Hindlimb muscle (tissue), 1 donor: ENCODE results near the gene BLOC1S4. TPM values are rescaled to one million over a fixed set of nuclear protein-coding genes. Genes with fewer than 3 reads are reported as not detected.
"Not testable (repeated sequence)": the region's sequence is repeated elsewhere in the genome, so short reads cannot be mapped to it uniquely, and the experiment has no call there.

Source experiments
- DNase-seq: peaks from one replicate; pipeline ENCODE4 v3.0.0-alpha.2; 2013
- polyA plus RNA-seq: library from polyadenylated mRNA; unstranded; fragments of 120-200 nt; gene quantifications from one replicate; pipeline ENCODE4 v1.2.1, GENCODE V29; 2013; ENCODE audit not compliant: insufficient read length

The BLOC1S4 gene
- 8.5 TPM for polyA plus RNA-seq

- peak; percentile 96 for DNase-seq
These were observed at the start of gene BLOC1S4 for GRCh38 chr4:6716018-6716911. Gene BLOC1S4, plus strand, starts transcription at chr4:6716174. Its CDS starts 36 bp downstream, at chr4:6716210.

- no peak for DNase-seq
These were observed 47.6 kb upstream of the BLOC1S4 start for GRCh38 chr4:6668391-6668790.

GRCh38 chr4:6671648-6672047 is 44.3 kb upstream of the BLOC1S4 start:
- DNase-seq = no peak

DNA sequence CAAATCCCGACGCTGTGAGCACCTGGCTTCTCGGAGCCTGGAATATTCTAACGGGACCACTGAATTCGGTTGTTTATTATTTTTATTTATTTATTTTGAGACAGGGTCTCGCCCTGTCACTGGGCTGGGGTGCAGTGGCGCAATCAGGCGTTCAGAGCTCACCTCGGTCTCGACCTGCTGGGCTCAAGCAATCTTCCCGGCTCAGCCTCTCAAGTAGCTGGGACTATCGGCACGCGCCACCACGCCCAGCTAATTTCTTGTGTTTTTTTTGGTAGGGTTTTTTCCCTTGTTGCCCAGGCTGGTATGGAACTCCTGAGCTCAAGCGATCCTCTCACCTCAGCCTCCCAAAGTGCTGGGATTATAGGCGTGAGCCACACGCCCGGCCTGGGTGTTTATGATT is 43.8 kb upstream of the BLOC1S4 start:
- DNase-seq = no peak

DNA sequence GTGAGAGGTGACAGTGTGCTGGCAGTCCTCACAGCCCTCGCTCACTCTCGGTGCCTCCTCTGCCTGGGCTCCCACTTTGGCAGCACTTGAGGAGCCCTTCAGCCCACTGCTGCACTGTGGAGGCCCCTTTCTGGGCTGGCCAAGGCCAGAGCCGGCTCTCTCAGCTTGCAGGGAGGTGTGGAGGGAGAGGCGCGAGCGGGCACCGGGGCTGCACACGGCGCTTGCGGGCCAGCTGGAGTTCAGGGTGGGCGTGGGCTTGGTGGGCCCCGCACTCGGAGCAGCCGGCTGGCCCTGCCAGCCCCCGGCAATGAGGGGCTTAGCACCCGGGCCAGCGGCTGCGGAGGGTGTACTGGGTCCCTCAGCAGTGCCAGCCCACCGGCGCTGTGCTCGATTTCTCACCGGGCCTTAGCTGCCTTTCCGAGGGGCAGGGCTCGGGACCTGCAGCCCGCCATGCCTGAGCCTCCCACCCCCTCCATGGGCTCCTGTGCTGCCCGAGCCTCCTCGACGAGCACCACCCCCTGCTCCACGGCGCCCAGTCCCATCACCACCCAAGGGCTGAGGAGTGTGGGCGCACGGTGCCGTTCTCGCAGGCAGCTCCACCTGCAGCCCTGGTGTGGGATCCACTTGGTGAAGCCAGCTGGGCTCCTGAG is 43.3 kb upstream of the BLOC1S4 start:
- not testable (repeated sequence) for DNase-seq

- not testable (repeated sequence) for DNase-seq
These were observed 42.7 kb upstream of the BLOC1S4 start for GRCh38 chr4:6673191-6673659.

DNA sequence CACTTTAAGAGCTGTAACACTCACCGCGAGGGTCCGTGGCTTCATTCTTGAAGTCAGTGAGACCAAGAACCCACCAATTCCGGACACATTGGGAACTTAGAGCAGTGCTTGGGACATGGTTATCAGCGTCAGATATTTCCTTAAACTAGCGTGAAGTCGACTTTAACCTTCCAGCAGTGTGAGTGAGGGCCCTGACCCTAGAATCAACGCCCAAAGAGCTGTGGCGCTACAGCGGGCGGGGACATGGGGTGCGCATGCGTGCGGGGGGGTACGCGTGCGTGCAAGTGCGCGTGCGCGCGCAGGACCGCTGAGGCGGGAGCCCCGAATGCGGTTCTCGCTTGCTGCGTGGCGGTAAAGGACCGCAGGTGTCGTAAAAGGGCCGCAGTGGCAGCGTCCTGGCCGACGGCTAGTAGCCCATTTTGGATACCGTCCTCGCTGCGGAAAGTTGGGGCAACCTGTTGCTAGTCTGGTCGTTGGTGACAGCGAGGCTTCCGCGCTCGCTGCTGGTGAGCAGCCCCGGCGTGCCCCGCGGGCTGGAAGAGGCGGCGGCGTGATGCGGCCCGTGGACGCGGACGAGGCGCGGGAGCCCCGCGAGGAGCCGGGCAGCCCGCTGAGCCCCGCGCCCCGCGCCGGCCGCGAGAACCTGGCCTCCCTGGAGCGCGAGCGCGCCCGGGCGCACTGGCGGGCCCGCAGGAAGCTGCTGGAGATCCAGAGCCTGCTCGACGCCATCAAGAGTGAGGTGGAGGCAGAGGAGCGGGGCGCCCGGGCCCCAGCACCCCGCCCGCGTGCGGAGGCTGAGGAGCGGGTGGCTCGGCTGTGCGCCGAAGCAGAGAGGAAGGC is 42.1 kb upstream of the BLOC1S4 start:
- peak; percentile 94 for DNase-seq

DNA sequence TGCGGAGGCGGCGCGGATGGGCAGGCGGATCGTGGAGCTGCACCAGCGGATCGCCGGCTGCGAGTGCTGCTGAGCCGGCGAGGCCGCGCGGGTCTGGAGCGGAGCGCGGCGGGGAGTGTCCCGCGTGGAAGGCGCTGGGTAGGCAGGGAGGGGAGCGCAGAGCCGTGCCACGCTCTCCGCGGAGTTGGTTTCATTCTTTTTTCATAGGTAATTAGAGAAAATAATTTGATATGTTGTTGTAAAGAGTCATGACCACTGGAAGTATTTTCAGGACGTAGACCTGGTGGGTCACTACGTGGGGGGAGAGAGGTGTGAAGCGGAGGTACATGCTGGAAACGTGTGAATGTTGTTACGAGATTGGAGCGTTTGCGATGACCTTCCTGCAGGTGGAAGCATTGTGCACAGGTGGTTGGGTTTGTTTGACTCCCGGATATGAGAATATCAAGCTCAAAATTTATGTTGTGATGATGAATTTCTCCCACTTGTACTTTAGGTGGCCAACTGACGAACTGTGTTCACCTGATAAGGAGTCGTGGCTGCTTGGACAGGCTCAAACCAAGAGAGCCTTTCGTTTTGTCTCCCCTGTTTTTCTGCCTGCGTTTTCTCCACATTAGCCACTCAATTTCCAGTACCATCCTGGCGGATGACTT is 41.3 kb upstream of the BLOC1S4 start:
- DNase-seq = no peak

DNA sequence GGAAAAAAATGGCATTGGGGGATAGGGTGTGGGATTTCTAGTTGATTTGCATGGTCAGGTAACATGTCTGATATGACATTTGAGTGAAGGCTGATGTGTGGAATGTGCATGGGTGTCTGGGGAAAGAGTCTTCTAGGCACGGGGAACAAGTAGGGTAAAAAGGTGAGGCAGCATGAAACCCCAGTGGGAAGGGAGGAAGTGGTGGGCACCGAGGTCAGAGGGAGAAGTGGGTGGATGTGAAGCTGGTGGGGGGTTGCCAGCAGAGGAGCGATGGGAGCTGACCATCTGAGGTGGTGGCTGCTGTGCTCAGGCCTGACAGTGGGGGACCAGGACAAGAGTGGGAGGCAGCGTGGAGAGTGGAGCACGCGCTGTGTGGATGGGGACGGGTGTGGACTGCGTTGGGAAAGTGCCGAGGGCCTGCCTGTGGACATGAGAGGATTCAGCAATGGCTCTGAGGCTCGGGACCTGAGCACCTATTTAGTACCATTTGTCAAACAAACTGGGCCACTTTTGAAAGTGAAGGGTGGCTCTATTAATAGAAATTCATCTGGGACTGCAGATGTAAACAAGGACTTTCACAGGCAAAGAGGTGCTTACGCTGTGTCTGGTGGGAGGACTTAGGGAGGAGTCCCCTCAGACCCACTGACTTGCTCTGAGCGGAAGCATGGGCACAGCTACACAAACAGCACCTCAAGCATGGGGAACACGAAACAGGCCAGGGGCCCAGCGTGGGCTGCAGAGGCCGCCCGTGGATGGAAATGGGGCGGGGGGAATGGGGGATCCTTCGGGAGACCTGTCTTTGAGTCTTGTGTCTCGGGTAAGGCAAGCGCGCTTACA is 39.0 kb upstream of the BLOC1S4 start:
- no peak for DNase-seq

DNA sequence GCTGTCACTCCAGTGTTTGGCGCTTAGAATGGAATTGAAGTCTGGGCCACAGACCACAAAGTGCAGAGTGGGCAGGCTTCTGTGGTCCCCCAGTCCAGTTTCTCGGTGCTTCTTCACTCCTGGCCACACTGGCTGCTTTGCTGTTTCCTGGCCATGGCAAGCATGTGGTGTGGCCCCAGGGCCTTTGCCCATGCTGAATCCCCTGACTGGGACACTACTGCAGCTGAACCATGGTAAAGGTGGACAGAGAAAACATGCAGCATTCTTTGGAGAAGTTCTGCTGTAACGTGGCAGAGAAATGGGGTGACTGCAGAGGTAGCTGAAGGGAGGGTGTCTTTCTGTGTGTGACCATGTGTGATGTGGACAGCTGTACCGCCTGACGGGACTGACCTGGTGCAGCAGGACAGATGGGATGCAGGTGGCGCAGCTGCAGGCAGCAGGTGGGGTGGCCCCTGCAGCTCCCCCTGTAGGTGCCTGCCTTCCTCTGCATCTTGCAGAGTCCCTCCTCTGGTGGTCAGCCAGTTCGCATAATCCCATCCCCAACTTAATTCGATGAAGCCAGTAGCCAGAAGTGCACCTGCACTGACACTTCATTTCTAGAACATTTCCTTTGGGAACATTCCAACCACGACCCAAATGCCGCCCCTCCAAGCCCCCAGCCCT is 35.5 kb upstream of the BLOC1S4 start:
- no peak for DNase-seq

- no peak for DNase-seq
These were observed 34.8 kb upstream of the BLOC1S4 start for GRCh38 chr4:6681191-6681590.

GRCh38 chr4:6682862-6683590 is 32.9 kb upstream of the BLOC1S4 start:
- DNase-seq = no peak

GRCh38 chr4:6684656-6685055 is 31.3 kb upstream of the BLOC1S4 start:
- no peak for DNase-seq

GRCh38 chr4:6686104-6686787 is 29.7 kb upstream of the BLOC1S4 start:
- DNase-seq = no peak

DNA sequence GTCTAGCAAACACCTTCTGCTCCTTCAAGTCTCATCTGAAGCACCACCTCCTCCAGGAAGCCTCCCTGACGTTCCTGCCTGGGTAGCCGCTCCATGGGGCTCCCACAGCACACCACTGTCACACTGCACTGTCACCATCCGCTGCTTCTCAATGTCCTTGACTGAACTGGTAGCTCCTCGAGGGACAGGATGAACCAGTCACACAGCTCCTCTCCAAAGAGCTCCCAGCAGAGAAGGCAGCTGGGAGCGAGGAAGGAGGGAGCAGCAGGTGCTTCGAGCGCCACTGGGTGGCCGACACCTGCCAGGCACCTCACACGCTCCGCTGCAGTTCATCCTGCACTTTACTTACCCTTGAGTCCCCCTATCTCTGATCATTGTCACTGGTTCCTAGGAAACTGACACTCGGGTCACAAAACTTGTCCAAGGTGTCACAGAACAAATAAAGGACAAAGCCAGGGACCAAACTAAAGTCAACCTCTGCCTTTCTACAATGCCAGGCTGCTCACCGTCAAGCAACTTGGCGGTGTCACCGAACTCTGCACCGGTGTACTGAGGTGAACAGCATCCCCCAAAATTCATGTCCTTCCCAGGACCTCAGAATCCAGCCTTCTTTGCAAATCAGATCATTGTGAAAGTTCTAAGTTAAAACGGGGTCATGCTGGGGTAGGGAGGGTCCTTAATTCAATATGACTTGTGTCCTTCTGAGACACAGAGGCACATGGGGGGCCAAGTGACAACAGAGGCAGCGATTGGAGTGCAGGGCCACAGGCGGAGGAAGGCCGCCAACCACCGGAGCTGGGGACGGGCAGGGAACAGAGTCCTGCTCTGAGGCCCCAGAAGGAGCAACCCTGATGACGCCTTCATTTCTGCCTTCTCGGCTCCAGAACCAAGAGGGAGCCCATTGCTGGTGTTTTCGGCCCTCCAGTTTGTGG is 27.8 kb upstream of the BLOC1S4 start:
- no peak for DNase-seq

DNA sequence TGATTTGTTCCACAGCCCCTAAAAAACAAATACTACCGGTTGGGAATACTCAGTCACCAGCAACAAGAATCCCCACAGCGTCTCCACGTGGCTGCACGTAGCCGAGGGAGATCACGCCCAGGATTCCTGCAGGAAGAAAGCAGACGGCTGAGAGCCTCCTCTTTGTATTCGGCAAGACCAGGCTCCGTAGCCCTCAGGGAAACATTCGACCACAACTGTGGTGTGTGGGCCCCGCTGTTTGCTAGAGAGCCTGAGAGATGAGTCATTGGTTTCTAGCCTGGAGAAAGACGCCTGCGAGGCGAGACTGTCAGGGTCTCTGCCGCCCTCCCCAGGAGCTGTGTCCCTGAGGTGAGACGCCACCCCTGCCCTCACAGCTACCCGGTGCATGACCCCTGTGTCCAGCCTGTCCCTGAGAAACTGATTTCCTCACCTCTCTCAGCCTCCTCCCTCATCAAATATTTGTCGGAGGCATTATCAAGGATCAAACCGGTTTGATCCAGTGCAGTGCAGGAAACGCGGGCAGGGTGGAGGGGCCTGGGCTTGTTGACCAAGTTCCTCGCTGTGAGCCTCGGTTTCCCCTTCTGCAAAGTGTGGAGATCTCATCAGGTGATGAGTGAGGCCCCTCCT is 27.0 kb upstream of the BLOC1S4 start:
- DNase-seq = no peak

DNA sequence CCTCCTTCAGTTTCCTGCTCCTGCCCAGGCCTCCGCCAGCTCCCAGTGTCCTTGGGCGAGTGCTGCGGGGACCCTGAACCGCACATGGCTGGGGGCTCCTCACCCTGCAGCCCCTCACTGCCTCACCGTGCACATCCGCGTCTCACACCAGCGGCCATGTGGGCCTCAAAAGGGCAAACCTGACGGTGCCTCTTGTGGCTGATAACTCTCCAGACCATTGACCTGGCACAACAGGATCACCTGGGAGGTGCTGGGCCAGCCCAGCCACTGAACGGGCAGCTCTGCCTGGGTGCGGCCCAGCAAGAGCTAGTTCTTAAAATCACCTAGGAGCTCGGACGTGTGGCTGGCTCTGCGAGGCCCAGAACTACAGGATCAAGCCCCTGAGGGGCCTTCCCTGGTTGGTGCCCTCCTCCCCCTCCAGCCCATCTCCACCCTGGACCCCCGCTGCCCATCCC is 26.4 kb upstream of the BLOC1S4 start:
- DNase-seq = no peak

GRCh38 chr4:6692379-6692778 is 23.6 kb upstream of the BLOC1S4 start:
- DNase-seq = no peak
